Lower leg skin (tissue), 4 donors: ENCODE data around the gene RPS27L. TPM values are rescaled to one million over a fixed set of nuclear protein-coding genes. Genes with fewer than 3 reads are reported as not detected.
A peak's percentile ranks its signal among the peaks of the same experiment; 100 is the strongest.

Experiments used
- DNase-seq, 2 donors: peaks; one replicate each; pipeline ENCODE4 v3.0.0-alpha.2; 2019; ENCODE audit warnings: low spot score in 2 of 2
- H3K4me3 ChIP-seq: fragments of 200-600 bp; sonication (generic); 2 replicates; pipeline ENCODE4 v1.5.1; 2017; ENCODE audit warnings: mild to moderate bottlenecking, low read depth; ENCODE audit not compliant: poor library complexity, severe bottlenecking
- CTCF ChIP-seq, 3 donors: fragments of 450-650 bp; IDR thresholded peaks; one replicate each; pipeline ENCODE4 v1.5.1; 2016; ENCODE audit warnings: antibody characterized with exemption in 3 of 3, mild to moderate bottlenecking in 3 of 3, moderate library complexity in 2 of 3
- POLR2A ChIP-seq, 2 donors: fragments of 450-650 bp; IDR thresholded peaks; one replicate each; pipeline ENCODE4 v1.6.1; 2016 to 2017; ENCODE audit warnings: antibody characterized with exemption in 2 of 2, mild to moderate bottlenecking in 1 of 2, moderate library complexity in 1 of 2
- WGBS, 2 donors: methylation state at CpG; one replicate each; pipeline ENCODE4 v1.1.5; 2018; 5-methylcytosine and 5-hydroxymethylcytosine counted together
- intact Hi-C: fragments of 100-400 bp; cut with DNase I; formaldehyde crosslinking; loops from one replicate; pipeline ENCODE4 v1.15.0; 2023; ENCODE audit warnings: low total_unique reads
- total RNA-seq, 4 donors: library from RNA; depleted of rRNA; stranded (reverse); fragments of >200 nt; gene quantifications; one replicate each; pipeline ENCODE4 v1.1.0, GENCODE V29; 2016

RPS27L gene
- 10 to 100 TPM; 39.6 to 64.9 (median 55.8) TPM for total RNA-seq

GRCh38 chr15:63157118-63157843 lies at the start of gene RPS27L:
Gene RPS27L (minus strand): TSS chr15:63157477. CDS start chr15:63157405, 72 bp downstream.
- WGBS, 2 donors = 0 to 1% methylated on average over 33 to 47 of the region's 60 CpGs
- H3K4me3 ChIP-seq = peak within 1 kb of the TSS; percentile 63
- peak; percentile 92 to 98 for DNase-seq
- TF ChIP-seq CTCF (IDR thresholded peaks at IDR 0.05) (no peak), POLR2A (IDR thresholded peaks at IDR 0.05) (peak in 1 of 2 donors; percentile 68)
- intact Hi-C loops = no loop called here

GRCh38 chr15:63206079-63206478 lies 48.8 kb upstream of the RPS27L start:
- TF ChIP-seq CTCF (IDR thresholded peaks at IDR 0.05) (no peak), POLR2A (IDR thresholded peaks at IDR 0.05) (no peak)
- DNase-seq = no peak
- intact Hi-C loops = no loop called here
- 93% methylated on average over 2 of the region's 2 CpGs for WGBS, 2 donors
- H3K4me3 ChIP-seq = no peak overlapping the region

GRCh38 chr15:63203451-63204090 lies 46.3 kb upstream of the RPS27L start:
- DNase-seq = no peak
- H3K4me3 ChIP-seq = no peak overlapping the region
- 88 to 92% methylated on average over 9 of the region's 9 CpGs for WGBS, 2 donors
- intact Hi-C loops = no loop called here
- TF ChIP-seq POLR2A (IDR thresholded peaks at IDR 0.05) (no peak), CTCF (IDR thresholded peaks at IDR 0.05) (no peak)

- intact Hi-C loops = no loop called here
- TF ChIP-seq POLR2A (IDR thresholded peaks at IDR 0.05) (no peak), CTCF (IDR thresholded peaks at IDR 0.05) (no peak)
- no peak overlapping the region for H3K4me3 ChIP-seq
- DNase-seq = no peak
- 61 to 63% methylated on average over 5 of the region's 5 CpGs for WGBS, 2 donors
These were observed 45.6 kb upstream of the RPS27L start for GRCh38 chr15:63202861-63203260.

- 91 to 94% methylated on average over 5 of the region's 5 CpGs for WGBS, 2 donors
- TF ChIP-seq POLR2A (IDR thresholded peaks at IDR 0.05) (no peak), CTCF (IDR thresholded peaks at IDR 0.05) (no peak)
- intact Hi-C loops = no loop called here
- no peak for DNase-seq
- H3K4me3 ChIP-seq = no peak overlapping the region
These were observed 43.4 kb upstream of the RPS27L start for GRCh38 chr15:63200464-63201249.
